HG02884 (cell line): ENCODE results near the gene MKKS.

Source experiments
- ATAC-seq: cut with Tn5 transposase; IDR thresholded peaks from one replicate; pipeline ENCODE4 v1.9.1; 2021; ENCODE audit warnings: mild to moderate bottlenecking, moderate library complexity; ENCODE audit not compliant: unreplicated experiment

Gene MKKS

GRCh38 chr20:10371467-10371866 is 62.6 kb downstream of the MKKS start:
- ATAC-seq: no peak

GRCh38 chr20:10370091-10370887 is 63.7 kb downstream of the MKKS start:
- ATAC-seq: no peak

- ATAC-seq: no peak
Observed at GRCh38 chr20:10369723-10370090, 64.3 kb downstream of the MKKS start.

- ATAC-seq: no peak
Observed at GRCh38 chr20:10368702-10369041, 65.3 kb downstream of the MKKS start.

GRCh38 chr20:10367943-10368701 is 65.9 kb downstream of the MKKS start:
- no peak for ATAC-seq

GRCh38 chr20:10367693-10367942 is 66.4 kb downstream of the MKKS start:
- no peak for ATAC-seq

- no peak for ATAC-seq
Observed at GRCh38 chr20:10366898-10367692, 66.9 kb downstream of the MKKS start.

GRCh38 chr20:10362674-10363073 is 71.3 kb downstream of the MKKS start:
- no peak for ATAC-seq

- ATAC-seq: no peak
Observed at GRCh38 chr20:10360878-10361277, 73.1 kb downstream of the MKKS start.

GRCh38 chr20:10359621-10360040 is 74.4 kb downstream of the MKKS start:
- ATAC-seq: no peak

- ATAC-seq: no peak
Observed at GRCh38 chr20:10357974-10358373, 76.0 kb downstream of the MKKS start.

- ATAC-seq: no peak
Observed at GRCh38 chr20:10357061-10357708, 76.8 kb downstream of the MKKS start.

- no peak for ATAC-seq
Observed at GRCh38 chr20:10356628-10357027, 77.4 kb downstream of the MKKS start.

- ATAC-seq: no peak
Observed at GRCh38 chr20:10352934-10353824, 80.8 kb downstream of the MKKS start.
